CD4-positive, CD25-positive, alpha-beta regulatory T cell (primary cell): ENCODE results near the gene RCN2. TPM values are rescaled to one million over a fixed set of nuclear protein-coding genes. Genes with fewer than 3 reads are reported as not detected.

Experiments
- ATAC-seq, 2 donors: fragments of 150-1000 bp; cut with Tn5 transposase; one replicate each; pipeline ENCODE4 v1.10.0; 2021; ENCODE audit warnings: low read depth in 2 of 2, moderate number of reproducible peaks in 2 of 2, moderate library complexity in 1 of 2
- DNase-seq, 3 donors: peaks; one replicate each; pipeline versions ENCODE4 v3.0.0 to v3.0.0-alpha.2; 2012 to 2022; ENCODE audit warnings: mixed read lengths in 1 of 3
- H3K27ac ChIP-seq: one replicate; pipeline ENCODE4 v1.7.0; 2013; ENCODE audit warnings: mild to moderate bottlenecking, low read length; ENCODE audit not compliant: insufficient read depth, poor library complexity, severe bottlenecking
- H3K27me3 ChIP-seq: one replicate; pipeline ENCODE4 v1.7.0; 2013; ENCODE audit warnings: low read length; ENCODE audit not compliant: control insufficient read depth, insufficient read depth
- H3K36me3 ChIP-seq: one replicate; pipeline ENCODE4 v1.7.0; 2013; ENCODE audit warnings: mild to moderate bottlenecking, low read length, moderate library complexity; ENCODE audit not compliant: control insufficient read depth, insufficient read depth
- H3K4me1 ChIP-seq: 2 replicates; pipeline ENCODE4 v1.7.0; 2013; ENCODE audit warnings: mild to moderate bottlenecking, low read length; ENCODE audit not compliant: insufficient read depth, control insufficient read depth, poor library complexity, severe bottlenecking
- H3K4me3 ChIP-seq: one replicate; pipeline ENCODE4 v1.7.0; 2013; ENCODE audit warnings: low read depth, mild to moderate bottlenecking, low read length, moderate library complexity
- H3K9me3 ChIP-seq, 2 experiments: 1 replicate in 1 of 2; 2 replicates in 1 of 2; pipeline ENCODE4 v1.7.0; 2013; ENCODE audit warnings: low read length in 2 of 2, mild to moderate bottlenecking in 1 of 2, moderate library complexity in 1 of 2; ENCODE audit not compliant: control insufficient read depth in 2 of 2
- H3K27ac Mint-ChIP-seq, 3 donors: one replicate each; pipeline ENCODE4 v1.8.0; 2020 to 2022; ENCODE audit warnings: mild to moderate bottlenecking in 3 of 3, mixed read lengths in 3 of 3, moderate library complexity in 2 of 3
- H3K27me3 Mint-ChIP-seq: one replicate; pipeline ENCODE4 v1.8.0; 2022; ENCODE audit warnings: mild to moderate bottlenecking, mixed read lengths
- H3K36me3 Mint-ChIP-seq: one replicate; pipeline ENCODE4 v1.8.0; 2020; ENCODE audit warnings: mixed read lengths
- H3K4me1 Mint-ChIP-seq, 4 donors: one replicate each; pipeline ENCODE4 v1.8.0; 2020 to 2022; ENCODE audit warnings: mixed read lengths in 4 of 4, mild to moderate bottlenecking in 1 of 4
- H3K4me3 Mint-ChIP-seq, 4 donors: one replicate each; pipeline ENCODE4 v1.8.0; 2020 to 2022; ENCODE audit warnings: mild to moderate bottlenecking in 4 of 4, mixed read lengths in 4 of 4, moderate library complexity in 3 of 4
- H3K9me3 Mint-ChIP-seq, 7 donors: one replicate each; pipeline ENCODE4 v1.8.0; 2020 to 2022; ENCODE audit warnings: mixed read lengths in 7 of 7, mild to moderate bottlenecking in 3 of 7, moderate library complexity in 2 of 7
- polyA plus RNA-seq, 4 donors: library from polyadenylated mRNA; unstranded; fragments of 300-500 nt; fragmentation: Illumina TruSeq; gene quantifications; one replicate each; pipeline ENCODE4 v1.2.3, GENCODE V29; 2021
- total RNA-seq: library from RNA; stranded (reverse); gene quantifications from one replicate; pipeline ENCODE4 v1.2.3, GENCODE V29; 2022

The RCN2 gene
- total and polyA plus RNA-seq, 5 donors from 2014 or later = 17.3 to 47.3 (median 39.5) TPM

DNA sequence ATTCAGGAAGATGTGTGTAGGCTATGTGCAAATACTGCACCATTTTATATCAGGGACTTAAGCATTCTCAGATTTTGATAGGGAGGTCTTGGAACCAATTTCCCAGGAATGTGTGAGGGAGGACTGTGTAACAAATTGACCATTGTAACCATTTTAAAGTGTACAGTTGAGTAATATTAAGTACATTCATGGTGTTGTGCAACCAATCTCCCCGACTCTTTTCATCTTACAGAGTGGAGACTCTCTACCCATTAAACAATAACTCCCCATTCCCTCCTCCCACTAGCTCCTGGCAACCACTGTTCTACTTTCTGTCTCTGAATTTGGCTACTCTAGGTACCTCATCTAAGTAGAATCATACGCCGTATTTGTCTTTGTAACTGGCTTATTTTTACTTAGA lies 5.1 kb downstream of the RCN2 start:
- Mint-ChIP-seq H3K4me1 (peaks cover 10 to 31% (median 26%) of the 10 kb centered on the region in 4 donors), H3K9me3 (no peaks in the 10 kb centered on the region), H3K4me3 (no peak overlapping the region), H3K27me3 (no peaks in the 10 kb centered on the region), H3K27ac (no peak overlapping the region), H3K36me3 (peaks cover 27% of the 10 kb centered on the region)
- Histone ChIP-seq H3K27ac (no peak overlapping the region), H3K36me3 (peaks cover 36% of the 10 kb centered on the region), H3K9me3 (no peaks in the 10 kb centered on the region), H3K4me1 (peaks cover 17% of the 10 kb centered on the region), H3K4me3 (no peak overlapping the region), H3K27me3 (no peaks in the 10 kb centered on the region)
- DNase-seq = no peak
- no peak for ATAC-seq

DNA sequence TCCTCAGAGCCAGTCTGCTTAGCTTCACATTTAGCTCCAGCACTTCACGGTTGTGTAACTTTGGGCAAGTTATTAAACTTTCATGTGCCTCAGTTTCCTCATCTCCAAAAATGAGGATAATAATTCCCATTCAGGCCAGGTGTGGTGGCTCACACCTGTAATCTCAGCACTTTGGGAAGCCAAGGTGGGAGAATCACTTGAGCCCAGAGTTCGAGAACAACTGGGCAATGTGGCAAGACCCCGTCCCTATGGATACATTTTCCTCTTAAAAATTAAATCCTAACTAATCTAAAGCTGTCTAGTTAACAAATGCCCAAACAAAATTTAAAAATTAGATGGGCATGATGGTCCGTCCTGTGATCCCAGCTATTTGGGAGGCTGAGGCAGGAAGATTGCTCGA lies 7.2 kb downstream of the RCN2 start:
- Mint-ChIP-seq H3K27me3 (no peaks in the 10 kb centered on the region), H3K4me1 (peaks cover 0 to 15% (median 13%) of the 10 kb centered on the region in 4 donors), H3K9me3 (no peaks in the 10 kb centered on the region), H3K4me3 (no peak overlapping the region), H3K27ac (no peak overlapping the region), H3K36me3 (peaks cover 23% of the 10 kb centered on the region)
- no peak for DNase-seq
- Histone ChIP-seq H3K27ac (no peak overlapping the region), H3K36me3 (peaks cover 33% of the 10 kb centered on the region), H3K4me3 (no peak overlapping the region), H3K27me3 (no peaks in the 10 kb centered on the region), H3K4me1 (no peaks in the 10 kb centered on the region), H3K9me3 (no peaks in the 10 kb centered on the region)
- no peak for ATAC-seq

DNA sequence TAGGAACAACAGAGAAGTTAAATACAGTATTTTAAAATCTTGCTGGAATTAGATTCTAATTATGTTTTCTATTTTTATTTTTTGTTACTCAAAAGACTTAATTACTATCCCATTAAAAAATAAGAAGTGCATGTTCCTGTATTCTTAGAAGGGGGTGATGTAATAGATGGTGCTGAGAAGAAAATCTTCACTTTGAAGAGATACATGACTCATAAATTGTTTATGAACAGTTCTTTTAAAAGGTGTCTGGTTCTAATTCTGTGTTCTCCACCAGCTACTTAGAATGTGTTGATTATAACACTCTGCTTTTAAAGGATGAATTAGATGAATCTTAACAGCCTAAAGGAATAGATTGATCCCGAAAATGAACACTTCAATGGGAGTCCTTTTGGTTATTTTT lies 8.2 kb downstream of the RCN2 start:
- H3K4me1 Mint-ChIP-seq = peaks cover 0 to 14% (median 12%) of the 10 kb centered on the region in 4 donors

GRCh38 chr15:76941636-76942035 lies 10.1 kb downstream of the RCN2 start:
- no peak overlapping the region for H3K27ac Mint-ChIP-seq
- DNase-seq (no peak), ATAC-seq (no peak)

More for the DNA sequence above, 8.2 kb downstream of the RCN2 start:
- Mint-ChIP-seq H3K27ac (no peak overlapping the region), H3K27me3 (no peaks in the 10 kb centered on the region), H3K9me3 (peaks cover 0 to 4% (median 0%) of the 10 kb centered on the region in 7 donors), H3K4me3 (no peak overlapping the region), H3K36me3 (peaks cover 26% of the 10 kb centered on the region)
- DNase-seq = peak in 1 of 3 donors; percentile 42
- H3K9me3 ChIP-seq = no peaks in the 10 kb centered on the region
- no peak overlapping the region for H3K4me3 ChIP-seq
- H3K27me3 ChIP-seq = no peaks in the 10 kb centered on the region
- H3K27ac ChIP-seq = no peak overlapping the region
- peaks cover 27% of the 10 kb centered on the region for H3K36me3 ChIP-seq
- H3K4me1 ChIP-seq = no peaks in the 10 kb centered on the region
- peak; percentile 69 to 77 for ATAC-seq

GRCh38 chr15:76942331-76942730 lies 10.8 kb downstream of the RCN2 start:
- no peak overlapping the region for H3K4me3 Mint-ChIP-seq
- no peaks in the 10 kb centered on the region for H3K27me3 ChIP-seq
- no peaks in the 10 kb centered on the region for H3K4me1 ChIP-seq
- H3K27ac ChIP-seq = no peak overlapping the region
- no peak for DNase-seq
- no peaks in the 10 kb centered on the region for H3K9me3 ChIP-seq
- H3K27ac Mint-ChIP-seq = no peak overlapping the region
- no peak for ATAC-seq
- no peaks in the 10 kb centered on the region for H3K27me3 Mint-ChIP-seq
- no peak overlapping the region for H3K4me3 ChIP-seq
- peaks cover 0 to 4% (median 0%) of the 10 kb centered on the region in 7 donors for H3K9me3 Mint-ChIP-seq
- H3K4me1 Mint-ChIP-seq = peaks cover 5 to 7% (median 6%) of the 10 kb centered on the region in 4 donors
- peaks cover 7% of the 10 kb centered on the region for H3K36me3 ChIP-seq
- peaks cover 28% of the 10 kb centered on the region for H3K36me3 Mint-ChIP-seq

More at GRCh38 chr15:76941636-76942035, 10.1 kb downstream of the RCN2 start:
- Histone ChIP-seq H3K4me1 (no peaks in the 10 kb centered on the region), H3K36me3 (peaks cover 11% of the 10 kb centered on the region), H3K9me3 (no peaks in the 10 kb centered on the region), H3K27ac (no peak overlapping the region), H3K27me3 (no peaks in the 10 kb centered on the region), H3K4me3 (no peak overlapping the region)
- Mint-ChIP-seq H3K4me1 (peaks cover 0 to 7% (median 4%) of the 10 kb centered on the region in 4 donors), H3K27me3 (no peaks in the 10 kb centered on the region), H3K9me3 (peaks cover 0 to 4% (median 0%) of the 10 kb centered on the region in 7 donors), H3K36me3 (peaks cover 26% of the 10 kb centered on the region), H3K4me3 (no peak overlapping the region)

GRCh38 chr15:76945494-76946093 lies 14.0 kb downstream of the RCN2 start:
- Histone ChIP-seq H3K27ac (no peak overlapping the region), H3K4me3 (no peak overlapping the region), H3K27me3 (no peaks in the 10 kb centered on the region), H3K4me1 (no peaks in the 10 kb centered on the region), H3K36me3 (peaks cover 16% of the 10 kb centered on the region), H3K9me3 (no peaks in the 10 kb centered on the region)
- Mint-ChIP-seq H3K27ac (peak overlapping the region in 2 of 3 donors; percentile 17 to 86), H3K4me3 (no peak overlapping the region), H3K4me1 (peaks cover 4 to 14% (median 9%) of the 10 kb centered on the region in 4 donors), H3K9me3 (peaks cover 0 to 4% (median 0%) of the 10 kb centered on the region in 7 donors), H3K36me3 (peaks cover 39% of the 10 kb centered on the region), H3K27me3 (no peaks in the 10 kb centered on the region)
- ATAC-seq (no peak), DNase-seq (no peak)

- Mint-ChIP-seq H3K27ac (peak overlapping the region; percentile 5 to 66 (median 48)), H3K36me3 (peaks cover 39% of the 10 kb centered on the region), H3K27me3 (no peaks in the 10 kb centered on the region), H3K4me1 (peaks cover 10 to 20% (median 19%) of the 10 kb centered on the region in 4 donors), H3K9me3 (peaks cover 0 to 4% (median 0%) of the 10 kb centered on the region in 7 donors), H3K4me3 (no peak overlapping the region)
- H3K27ac ChIP-seq = no peak overlapping the region
- no peaks in the 10 kb centered on the region for H3K9me3 ChIP-seq
- H3K27me3 ChIP-seq = no peaks in the 10 kb centered on the region
- H3K4me1 ChIP-seq = peaks cover 3% of the 10 kb centered on the region
- no peak overlapping the region for H3K4me3 ChIP-seq
- H3K36me3 ChIP-seq = peaks cover 16% of the 10 kb centered on the region
- DNase-seq (no peak), ATAC-seq (no peak)
Measured at GRCh38 chr15:76947454-76947853, 15.9 kb downstream of the RCN2 start.

GRCh38 chr15:76951220-76951619 lies 19.7 kb downstream of the RCN2 start:
- Histone ChIP-seq H3K4me1 (peaks cover 3% of the 10 kb centered on the region), H3K27ac (no peak overlapping the region), H3K4me3 (no peak overlapping the region), H3K9me3 (no peaks in the 10 kb centered on the region), H3K27me3 (no peaks in the 10 kb centered on the region), H3K36me3 (peaks cover 16% of the 10 kb centered on the region)
- peaks cover 0 to 2% (median 0%) of the 10 kb centered on the region in 7 donors for H3K9me3 Mint-ChIP-seq
- peaks cover 19% of the 10 kb centered on the region for H3K36me3 Mint-ChIP-seq
- H3K27ac Mint-ChIP-seq = peak overlapping the region in 2 of 3 donors; percentile 11 to 39
- no peak overlapping the region for H3K4me3 Mint-ChIP-seq
- H3K4me1 Mint-ChIP-seq = peaks cover 10 to 20% (median 17%) of the 10 kb centered on the region in 4 donors
- DNase-seq (no peak), ATAC-seq (no peak)
- no peaks in the 10 kb centered on the region for H3K27me3 Mint-ChIP-seq
